ENCODE data around the gene DKK2.

GRCh38 chr4:106941841-106942240 lies 94.3 kb downstream of the DKK2 start:
- TF ChIP-seq CTCF (conservative IDR thresholded peaks at IDR 0.05) (no peak), EZH2 (IDR thresholded peaks at IDR 0.05; ENCODE audit: low read depth) (no peak)
